IMR-90 (cell line): ENCODE results near the gene C8B. TPM values are rescaled to one million over a fixed set of nuclear protein-coding genes. Genes with fewer than 3 reads are reported as not detected.

ENCODE experiments used
- ATAC-seq: fragments of 200-7000 bp; cut with Tn5 transposase; 2 replicates; pipeline ENCODE4 v1.9.1; 2020; ENCODE audit warnings: low read depth, mild to moderate bottlenecking, moderate library complexity
- BruUV-seq: library from RNA; stranded (reverse); fragments of 400-500 nt; replicated peaks from 2 replicates; lab custom pipeline; 2021; lab: Mats Ljungman, UMichigan
- CTCF ChIA-PET: fragments of 300-600 bp; formaldehyde crosslinking; extraction: SDS; loops from one replicate; lab custom pipeline; 2021; ENCODE audit warnings: antibody characterized with exemption; lab: Yijun Ruan, JAX
- POLR2A ChIA-PET: fragments of 300-600 bp; sonication (Branson Sonifier 250); formaldehyde crosslinking; loops from one replicate; lab custom pipeline; 2022; ENCODE audit warnings: antibody characterized with exemption; ENCODE audit not compliant: unreplicated experiment; lab: Charles Lee
- DNase-seq: peaks from one replicate; pipeline ENCODE4 v3.0.0; 2013
- H2AFZ ChIP-seq: replicated peaks from 2 replicates; pipeline ENCODE3; 2013; ENCODE audit warnings: low read length, mild to moderate bottlenecking; ENCODE audit not compliant: poor library complexity
- H2AK5ac ChIP-seq: 2 replicates; pipeline ENCODE4 v1.6.1; 2013; ENCODE audit warnings: low read depth, low read length, inconsistent platforms
- H2AK9ac ChIP-seq: replicated peaks from 2 replicates; pipeline ENCODE3; 2013; ENCODE audit warnings: mild to moderate bottlenecking, low read depth, low read length, moderate library complexity; ENCODE audit not compliant: poor library complexity
- H2BK120ac ChIP-seq: 2 replicates; pipeline ENCODE4 v1.6.1; 2013; ENCODE audit warnings: low read depth, low read length, inconsistent platforms
- H2BK15ac ChIP-seq: 3 replicates; pipeline ENCODE4 v1.6.1; 2013; ENCODE audit warnings: low read depth, low read length, inconsistent platforms
- H2BK20ac ChIP-seq: 2 replicates; pipeline ENCODE4 v1.6.1; 2013; ENCODE audit warnings: low read depth, mild to moderate bottlenecking, inconsistent platforms, low read length, moderate library complexity
- H2BK5ac ChIP-seq: 2 replicates; pipeline ENCODE4 v1.6.1; 2013; ENCODE audit warnings: mild to moderate bottlenecking, low read depth, low read length, inconsistent platforms; ENCODE audit not compliant: poor library complexity, severe bottlenecking
- H3K14ac ChIP-seq: replicated peaks from 2 replicates; pipeline ENCODE4 v1.6.1; 2013; ENCODE audit warnings: low read depth, low read length, inconsistent platforms
- H3K18ac ChIP-seq: 2 replicates; pipeline ENCODE4 v1.6.1; 2013; ENCODE audit warnings: low read depth, low read length, control low read depth
- H3K23ac ChIP-seq: 2 replicates; pipeline ENCODE4 v1.6.1; 2013; ENCODE audit warnings: low read depth, low read length, inconsistent platforms
- H3K27ac ChIP-seq: 2 replicates; pipeline ENCODE4 v1.5.1; 2013; ENCODE audit warnings: mild to moderate bottlenecking, control low read depth, low read length; ENCODE audit not compliant: insufficient read depth
- H3K27me3 ChIP-seq: 2 replicates; pipeline ENCODE4 v1.6.1; 2013; ENCODE audit warnings: low read length; ENCODE audit not compliant: control insufficient read depth, insufficient read depth
- H3K36me3 ChIP-seq: 2 replicates; pipeline ENCODE4 v1.6.1; 2013; ENCODE audit warnings: low read length, mixed read lengths; ENCODE audit not compliant: control insufficient read depth, insufficient read depth
- H3K4ac ChIP-seq: 2 replicates; pipeline ENCODE4 v1.6.1; 2013; ENCODE audit warnings: low read depth, low read length, inconsistent platforms
- H3K4me1 ChIP-seq: 2 replicates; pipeline ENCODE4 v1.6.1; 2013; ENCODE audit warnings: low read length, mixed read lengths; ENCODE audit not compliant: control insufficient read depth, insufficient read depth
- H3K4me2 ChIP-seq: 2 replicates; pipeline ENCODE4 v1.6.1; 2013; ENCODE audit warnings: low read depth, mild to moderate bottlenecking, control low read depth, low read length, moderate library complexity
- H3K4me3 ChIP-seq: 2 replicates; pipeline ENCODE4 v1.5.1; 2013; ENCODE audit warnings: low read depth, mild to moderate bottlenecking, control low read depth, low read length, moderate library complexity; ENCODE audit not compliant: insufficient read depth
- H3K56ac ChIP-seq: 2 replicates; pipeline ENCODE4 v1.6.1; 2013; ENCODE audit warnings: low read length, inconsistent platforms; ENCODE audit not compliant: insufficient read depth; ENCODE audit errors: extremely low read depth
- H3K79me1 ChIP-seq, 2 experiments: 2 replicates each; pipeline ENCODE4 v1.6.1; 2013; ENCODE audit warnings: low read length in 2 of 2, inconsistent platforms in 1 of 2, low read depth in 1 of 2
- H3K9ac ChIP-seq: 2 replicates; pipeline ENCODE4 v1.6.1; 2013; ENCODE audit warnings: low read depth, low read length, control low read depth
- H3K9me1 ChIP-seq: 2 replicates; pipeline ENCODE4 v1.6.1; 2013; ENCODE audit warnings: low read length, inconsistent platforms; ENCODE audit not compliant: insufficient read depth
- H3K9me3 ChIP-seq: 2 replicates; pipeline ENCODE4 v1.6.1; 2013; ENCODE audit warnings: low read length; ENCODE audit not compliant: control insufficient read depth, insufficient read depth
- H4K20me1 ChIP-seq: 2 replicates; pipeline ENCODE4 v1.6.1; 2013; ENCODE audit warnings: low read length, inconsistent platforms; ENCODE audit not compliant: insufficient read depth
- H4K5ac ChIP-seq: 2 replicates; pipeline ENCODE4 v1.6.1; 2013; ENCODE audit warnings: mild to moderate bottlenecking, low read depth, low read length, control low read depth
- H4K8ac ChIP-seq, 2 experiments: 2 replicates each; pipeline ENCODE4 v1.6.1; 2013; ENCODE audit warnings: low read depth in 2 of 2, low read length in 2 of 2, control low read depth in 1 of 2, inconsistent platforms in 1 of 2
- H4K91ac ChIP-seq: 2 replicates; pipeline ENCODE4 v1.6.1; 2013; ENCODE audit warnings: low read depth, low read length, inconsistent platforms; ENCODE audit not compliant: insufficient read depth
- BHLHE40 ChIP-seq: fragments of 150-350 bp; IDR thresholded peaks from 2 replicates; pipeline ENCODE4 v1.6.1; 2016; ENCODE audit warnings: mild to moderate bottlenecking, low read depth, low read length
- CEBPB ChIP-seq: IDR thresholded peaks from 2 replicates; pipeline ENCODE4 v1.6.1; 2012; ENCODE audit warnings: low read depth, low read length, improper control_type of control experiment
- CHD1 ChIP-seq: IDR thresholded peaks from 2 replicates; pipeline ENCODE4 v1.6.1; 2012; ENCODE audit warnings: low read depth, low read length, improper control_type of control experiment
- CTCF ChIP-seq: conservative IDR thresholded peaks from 2 replicates; pipeline ENCODE4 v1.5.1; 2012; ENCODE audit warnings: mild to moderate bottlenecking, low read depth, low read length, improper control_type of control experiment
- FOS ChIP-seq: fragments of 150-350 bp; IDR thresholded peaks from 2 replicates; pipeline ENCODE4 v1.6.1; 2016; ENCODE audit warnings: low read depth, low read length
- MAFK ChIP-seq: IDR thresholded peaks from 2 replicates; pipeline ENCODE4 v1.6.1; 2012; ENCODE audit warnings: low read depth, low read length, improper control_type of control experiment
- MAZ ChIP-seq: IDR thresholded peaks from 2 replicates; pipeline ENCODE4 v1.6.1; 2012; ENCODE audit warnings: low read depth, mild to moderate bottlenecking, low read length, improper control_type of control experiment, moderate library complexity, borderline replicate concordance
- MXI1 ChIP-seq: IDR thresholded peaks from 2 replicates; pipeline ENCODE4 v1.6.1; 2012; ENCODE audit warnings: low read depth, mild to moderate bottlenecking, low read length, moderate library complexity, borderline replicate concordance
- NFE2L2 ChIP-seq: fragments of 150-350 bp; IDR thresholded peaks from 2 replicates; pipeline ENCODE4 v1.6.1; 2016; ENCODE audit warnings: low read depth, mild to moderate bottlenecking, low read length
- RAD21 ChIP-seq: IDR thresholded peaks from 2 replicates; pipeline ENCODE4 v1.6.1; 2012; ENCODE audit warnings: low read length, improper control_type of control experiment
- RFX5 ChIP-seq: IDR thresholded peaks from 2 replicates; pipeline ENCODE4 v1.8.0; 2012; ENCODE audit warnings: low read depth, mild to moderate bottlenecking, low read length, moderate library complexity
- WGBS, 2 experiments: methylation state at CpG; one replicate each; pipeline versions ENCODE4 v1.1.5 to v1.1.7; 2013; ENCODE audit warnings: missing lambda C conversion rate in 2 of 2; ENCODE audit not compliant: insufficient read length in 1 of 2; ENCODE audit errors: extremely low coverage in 2 of 2; 5-methylcytosine and 5-hydroxymethylcytosine counted together
- dilution Hi-C: fragments of 300-500 bp; cut with HindIII; formaldehyde crosslinking; loops from one replicate; pipeline ENCODE4 v1.14.3; 2018; ENCODE audit warnings: low sequenced_read_pairs; ENCODE audit not compliant: unreplicated experiment
- in situ Hi-C: fragments of 300-500 bp; cut with MboI; formaldehyde crosslinking; loops from 3 replicates; pipeline ENCODE4 v1.14.3; 2019; ENCODE audit warnings: low sequenced_read_pairs, inconsistent platforms, mixed read lengths
- intact Hi-C: fragments of 100-400 bp; cut with micrococcal nuclease; formaldehyde crosslinking; loops from 2 replicates; pipeline ENCODE4 v1.10.0; 2022
- polyA plus RNA-seq, 3 experiments: library from polyadenylated mRNA; depleted of rRNA; stranded (reverse); fragments of >200 nt; gene quantifications; 2 replicates each; pipeline ENCODE4 v1.2.3, GENCODE V29; 2012; ENCODE audit warnings: low replicate concordance in 1 of 3
- total RNA-seq: library from RNA; depleted of rRNA; stranded (reverse); fragments of >200 nt; gene quantifications from 2 replicates; pipeline ENCODE4 v1.2.3, GENCODE V29; 2012
- TF ChIP-seq, protein P1 (sequence below): fragments of 150-350 bp; IDR thresholded peaks from 2 replicates; pipeline ENCODE4 v1.6.1; 2017; ENCODE audit warnings: mild to moderate bottlenecking, antibody characterized with exemption, low read length, low read depth
- TF ChIP-seq, protein P2 (sequence below): fragments of 150-350 bp; IDR thresholded peaks from 2 replicates; pipeline ENCODE4 v1.6.1; 2016; ENCODE audit warnings: low read depth, mild to moderate bottlenecking, low read length, moderate library complexity, borderline replicate concordance

The C8B gene
- total and polyA plus RNA-seq, 2 of the 4 experiments (the other 2 are of a cell fraction): not detected

- no peak overlapping the region for H2BK20ac ChIP-seq
- no peak overlapping the region for H3K14ac ChIP-seq
- intact Hi-C loops: no loop called here
- no peak overlapping the region for H3K18ac ChIP-seq
- no peak overlapping the region for H2BK120ac ChIP-seq
- ATAC-seq (no peak), DNase-seq (no peak)
- CTCF ChIA-PET: no interaction called here
- H3K4me2 ChIP-seq: no peak overlapping the region
- H2AK9ac ChIP-seq: no peak overlapping the region
- no peak overlapping the region for H2AFZ ChIP-seq
- 69% methylated on average over 2 of the region's 2 CpGs; no CpG with 5 or more reads in 1 of the 2 experiments for WGBS, 2 experiments
- no peak overlapping the region for H2BK15ac ChIP-seq
- in situ Hi-C loops: no loop called here
- no peaks in the 10 kb centered on the region for H3K9me1 ChIP-seq
- no peak overlapping the region for H4K91ac ChIP-seq
- H2AK5ac ChIP-seq: no peak overlapping the region
- no peak overlapping the region for H3K4ac ChIP-seq
- no peak overlapping the region for H2BK5ac ChIP-seq
- no peaks in the 10 kb centered on the region for H3K9me3 ChIP-seq
- no peak overlapping the region for H4K8ac ChIP-seq
- H4K20me1 ChIP-seq: no peaks in the 10 kb centered on the region
- no peak for TF ChIP-seq MXI1
- TF ChIP-seq, protein P1, sequence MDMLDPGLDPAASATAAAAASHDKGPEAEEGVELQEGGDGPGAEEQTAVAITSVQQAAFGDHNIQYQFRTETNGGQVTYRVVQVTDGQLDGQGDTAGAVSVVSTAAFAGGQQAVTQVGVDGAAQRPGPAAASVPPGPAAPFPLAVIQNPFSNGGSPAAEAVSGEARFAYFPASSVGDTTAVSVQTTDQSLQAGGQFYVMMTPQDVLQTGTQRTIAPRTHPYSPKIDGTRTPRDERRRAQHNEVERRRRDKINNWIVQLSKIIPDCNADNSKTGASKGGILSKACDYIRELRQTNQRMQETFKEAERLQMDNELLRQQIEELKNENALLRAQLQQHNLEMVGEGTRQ: no peak
- TF ChIP-seq, protein P2, sequence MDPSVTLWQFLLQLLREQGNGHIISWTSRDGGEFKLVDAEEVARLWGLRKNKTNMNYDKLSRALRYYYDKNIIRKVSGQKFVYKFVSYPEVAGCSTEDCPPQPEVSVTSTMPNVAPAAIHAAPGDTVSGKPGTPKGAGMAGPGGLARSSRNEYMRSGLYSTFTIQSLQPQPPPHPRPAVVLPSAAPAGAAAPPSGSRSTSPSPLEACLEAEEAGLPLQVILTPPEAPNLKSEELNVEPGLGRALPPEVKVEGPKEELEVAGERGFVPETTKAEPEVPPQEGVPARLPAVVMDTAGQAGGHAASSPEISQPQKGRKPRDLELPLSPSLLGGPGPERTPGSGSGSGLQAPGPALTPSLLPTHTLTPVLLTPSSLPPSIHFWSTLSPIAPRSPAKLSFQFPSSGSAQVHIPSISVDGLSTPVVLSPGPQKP: no peak
- no peak for TF ChIP-seq CEBPB
- TF ChIP-seq BHLHE40: no peak
- TF ChIP-seq CTCF: no peak
- TF ChIP-seq CHD1: no peak
- no peak for TF ChIP-seq RAD21
- TF ChIP-seq MAFK: no peak
- TF ChIP-seq FOS: no peak
- TF ChIP-seq NFE2L2: no peak
- no peak for TF ChIP-seq RFX5
- no peak for TF ChIP-seq MAZ
- no peak overlapping the region for H3K4me3 ChIP-seq
- no TSS peak for BruUV-seq
- H3K27ac ChIP-seq: no peak overlapping the region
- dilution Hi-C loops: no loop called here
- H3K4me1 ChIP-seq: peaks cover 5% of the 10 kb centered on the region; the same call in 1 of the 2 replicates
- H3K27me3 ChIP-seq: no peaks in the 10 kb centered on the region; the same call in none of the 2 replicates
- no peak overlapping the region for H3K23ac ChIP-seq
- H3K9ac ChIP-seq: no peak overlapping the region
- no peak overlapping the region for H3K56ac ChIP-seq
- POLR2A ChIA-PET: no interaction called here
- no peak overlapping the region for H4K5ac ChIP-seq
- no peaks in the 10 kb centered on the region for H3K79me1 ChIP-seq
- H3K36me3 ChIP-seq: no peaks in the 10 kb centered on the region
Observed at GRCh38 chr1:56898005-56898373, 67.8 kb downstream of the C8B start.
